Endothelial cell of umbilical vein (primary cell): Measurements from ENCODE around the gene DAPK2.

Source experiments
- POLR2AphosphoS5 ChIP-seq: IDR thresholded peaks from 2 replicates; pipeline ENCODE4 v1.6.1; 2012; ENCODE audit warnings: low read depth, mild to moderate bottlenecking, control low read depth, low read length, moderate library complexity; ENCODE audit not compliant: insufficient read depth
- TF ChIP-seq, protein P1 (sequence below), 2 donors: IDR thresholded peaks; 1 replicate in 1 of 2; 2 replicates in 1 of 2; pipeline ENCODE4 v1.5.1; 2011; ENCODE audit warnings: low read length in 2 of 2, mild to moderate bottlenecking in 2 of 2, moderate library complexity in 2 of 2, control low read depth in 1 of 2, inconsistent platforms in 1 of 2, low read depth in 1 of 2; ENCODE audit not compliant: insufficient read depth in 1 of 2; ENCODE audit errors: extremely low read depth in 1 of 2

DNA sequence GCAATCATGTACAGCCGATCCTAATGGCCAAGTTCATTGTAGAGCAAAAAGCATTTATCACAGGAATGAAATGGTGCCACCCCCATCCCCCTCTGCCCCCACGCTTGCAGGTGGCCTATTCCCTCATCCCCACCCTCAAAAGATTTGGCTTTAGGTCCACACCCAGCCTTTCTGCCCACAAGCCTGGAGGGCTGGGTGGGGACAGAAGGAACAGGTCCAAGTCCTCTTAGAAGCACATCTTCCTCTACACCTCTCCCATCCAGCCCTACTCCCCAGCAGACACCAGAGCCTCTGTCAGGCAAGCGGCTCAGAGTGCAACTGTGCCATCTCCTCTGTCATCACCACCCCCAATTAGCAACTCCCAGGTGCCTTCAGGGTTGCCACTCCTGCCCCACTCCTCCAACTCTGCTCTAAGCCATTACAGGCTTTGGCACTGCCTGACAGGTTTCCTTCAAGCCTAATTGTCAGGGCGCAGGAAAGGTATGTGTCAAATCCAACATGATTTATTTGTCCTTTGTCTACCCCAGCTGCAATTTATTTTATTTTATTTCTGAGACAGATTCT, 49.4 kb downstream of the DAPK2 start:
- TF ChIP-seq, protein P1, sequence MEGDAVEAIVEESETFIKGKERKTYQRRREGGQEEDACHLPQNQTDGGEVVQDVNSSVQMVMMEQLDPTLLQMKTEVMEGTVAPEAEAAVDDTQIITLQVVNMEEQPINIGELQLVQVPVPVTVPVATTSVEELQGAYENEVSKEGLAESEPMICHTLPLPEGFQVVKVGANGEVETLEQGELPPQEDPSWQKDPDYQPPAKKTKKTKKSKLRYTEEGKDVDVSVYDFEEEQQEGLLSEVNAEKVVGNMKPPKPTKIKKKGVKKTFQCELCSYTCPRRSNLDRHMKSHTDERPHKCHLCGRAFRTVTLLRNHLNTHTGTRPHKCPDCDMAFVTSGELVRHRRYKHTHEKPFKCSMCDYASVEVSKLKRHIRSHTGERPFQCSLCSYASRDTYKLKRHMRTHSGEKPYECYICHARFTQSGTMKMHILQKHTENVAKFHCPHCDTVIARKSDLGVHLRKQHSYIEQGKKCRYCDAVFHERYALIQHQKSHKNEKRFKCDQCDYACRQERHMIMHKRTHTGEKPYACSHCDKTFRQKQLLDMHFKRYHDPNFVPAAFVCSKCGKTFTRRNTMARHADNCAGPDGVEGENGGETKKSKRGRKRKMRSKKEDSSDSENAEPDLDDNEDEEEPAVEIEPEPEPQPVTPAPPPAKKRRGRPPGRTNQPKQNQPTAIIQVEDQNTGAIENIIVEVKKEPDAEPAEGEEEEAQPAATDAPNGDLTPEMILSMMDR (IDR thresholded peaks at IDR 0.05; ENCODE audit: extremely low read depth in 1 of 2, insufficient read depth in 1 of 2, low read depth in 1 of 2, low read length in 2 of 2) = no peak
- no peak for TF ChIP-seq POLR2AphosphoS5
